ENCODE measurements around the gene SERINC4.

DNA sequence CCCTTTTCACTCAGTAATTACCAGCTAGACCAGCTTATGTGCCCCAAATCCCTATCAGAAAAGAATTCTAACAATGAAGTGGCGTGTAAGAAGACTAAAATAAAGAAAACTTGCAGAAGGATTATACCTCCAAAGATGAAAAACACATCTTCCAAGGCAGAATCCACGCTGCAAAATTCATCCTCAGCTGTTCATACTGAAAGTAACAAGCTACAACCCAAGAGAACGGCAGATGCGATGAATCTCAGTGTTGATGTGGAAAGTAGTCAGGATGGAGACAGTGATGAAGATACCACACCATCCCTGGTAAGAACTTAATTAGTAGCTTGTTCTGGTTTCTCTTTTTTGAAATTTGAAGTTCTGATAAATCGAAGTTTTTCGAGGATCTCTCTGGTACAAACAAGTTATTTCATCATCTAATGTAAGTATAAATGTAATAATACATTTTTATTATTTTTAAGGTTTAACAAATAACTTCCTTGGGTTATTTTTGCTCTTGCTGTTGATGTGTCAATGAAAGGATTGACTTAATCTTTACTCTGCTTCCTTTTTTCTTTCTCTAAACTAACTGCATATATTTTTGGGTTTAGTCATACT lies 28.1 kb upstream of the SERINC4 start:
- TF ChIP-seq, protein P1, sequence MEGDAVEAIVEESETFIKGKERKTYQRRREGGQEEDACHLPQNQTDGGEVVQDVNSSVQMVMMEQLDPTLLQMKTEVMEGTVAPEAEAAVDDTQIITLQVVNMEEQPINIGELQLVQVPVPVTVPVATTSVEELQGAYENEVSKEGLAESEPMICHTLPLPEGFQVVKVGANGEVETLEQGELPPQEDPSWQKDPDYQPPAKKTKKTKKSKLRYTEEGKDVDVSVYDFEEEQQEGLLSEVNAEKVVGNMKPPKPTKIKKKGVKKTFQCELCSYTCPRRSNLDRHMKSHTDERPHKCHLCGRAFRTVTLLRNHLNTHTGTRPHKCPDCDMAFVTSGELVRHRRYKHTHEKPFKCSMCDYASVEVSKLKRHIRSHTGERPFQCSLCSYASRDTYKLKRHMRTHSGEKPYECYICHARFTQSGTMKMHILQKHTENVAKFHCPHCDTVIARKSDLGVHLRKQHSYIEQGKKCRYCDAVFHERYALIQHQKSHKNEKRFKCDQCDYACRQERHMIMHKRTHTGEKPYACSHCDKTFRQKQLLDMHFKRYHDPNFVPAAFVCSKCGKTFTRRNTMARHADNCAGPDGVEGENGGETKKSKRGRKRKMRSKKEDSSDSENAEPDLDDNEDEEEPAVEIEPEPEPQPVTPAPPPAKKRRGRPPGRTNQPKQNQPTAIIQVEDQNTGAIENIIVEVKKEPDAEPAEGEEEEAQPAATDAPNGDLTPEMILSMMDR (IDR thresholded peaks at IDR 0.05; ENCODE audit: low read depth, low read length): no peak
- TF ChIP-seq MYC (IDR thresholded peaks at IDR 0.05; ENCODE audit: low read depth, low read length): no peak
- TF ChIP-seq POLR2A (IDR thresholded peaks at IDR 0.05; ENCODE audit: extremely low read depth, insufficient read length): no peak
- TF ChIP-seq, protein P2, sequence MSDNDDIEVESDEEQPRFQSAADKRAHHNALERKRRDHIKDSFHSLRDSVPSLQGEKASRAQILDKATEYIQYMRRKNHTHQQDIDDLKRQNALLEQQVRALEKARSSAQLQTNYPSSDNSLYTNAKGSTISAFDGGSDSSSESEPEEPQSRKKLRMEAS (IDR thresholded peaks at IDR 0.05; ENCODE audit: low read depth, low read length): no peak
